ENCODE data around the gene LEMD3. TPM values are rescaled to one million over a fixed set of nuclear protein-coding genes. Genes with fewer than 3 reads are reported as not detected.

Gene LEMD3
- total RNA-seq, 1 donor from 2014 or later, result 25.5 TPM

DNA sequence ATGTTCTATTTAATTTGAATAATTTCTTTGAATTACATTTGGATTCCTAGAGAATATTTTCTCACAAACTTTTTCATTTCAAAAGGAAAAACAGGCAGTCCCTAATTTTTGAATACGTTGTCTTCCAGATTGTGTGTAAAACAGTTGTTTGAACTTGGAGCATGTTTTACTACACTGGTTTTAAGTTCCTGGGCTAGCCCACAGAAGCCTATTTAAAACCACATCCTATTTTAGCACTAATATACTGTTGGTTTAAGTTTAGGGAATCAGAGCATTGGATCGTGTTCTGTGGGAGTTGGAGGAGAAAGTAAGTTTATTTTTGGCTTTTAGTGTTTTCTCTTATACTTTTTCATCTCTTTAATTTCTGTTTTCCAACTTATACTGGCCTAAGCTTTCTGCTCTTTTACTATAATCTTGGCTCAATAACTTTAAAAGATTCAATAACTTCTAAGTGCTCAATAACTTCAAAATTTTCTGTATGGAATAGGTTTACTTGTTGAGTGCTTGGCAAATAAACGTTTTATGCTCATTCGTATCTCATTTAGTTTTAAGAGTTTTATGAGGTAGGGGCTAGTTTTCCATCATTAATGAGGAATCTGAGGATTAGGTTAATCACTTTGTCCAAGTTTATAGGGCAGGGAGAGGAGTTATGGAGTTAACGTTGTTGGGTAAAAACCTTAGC lies 14.9 kb downstream of the LEMD3 start:
- FAIRE-seq, result no peak
- Histone ChIP-seq H3K27me3 (ENCODE audit: control insufficient read depth, insufficient read depth, low read length) (no peaks in the 10 kb centered on the region), H3K4me3 (ENCODE audit: low read depth, low read length) (no peak overlapping the region), H3K36me3 (ENCODE audit: control insufficient read depth, insufficient read depth, low read length) (no peaks in the 10 kb centered on the region)
- TF ChIP-seq, protein P1, sequence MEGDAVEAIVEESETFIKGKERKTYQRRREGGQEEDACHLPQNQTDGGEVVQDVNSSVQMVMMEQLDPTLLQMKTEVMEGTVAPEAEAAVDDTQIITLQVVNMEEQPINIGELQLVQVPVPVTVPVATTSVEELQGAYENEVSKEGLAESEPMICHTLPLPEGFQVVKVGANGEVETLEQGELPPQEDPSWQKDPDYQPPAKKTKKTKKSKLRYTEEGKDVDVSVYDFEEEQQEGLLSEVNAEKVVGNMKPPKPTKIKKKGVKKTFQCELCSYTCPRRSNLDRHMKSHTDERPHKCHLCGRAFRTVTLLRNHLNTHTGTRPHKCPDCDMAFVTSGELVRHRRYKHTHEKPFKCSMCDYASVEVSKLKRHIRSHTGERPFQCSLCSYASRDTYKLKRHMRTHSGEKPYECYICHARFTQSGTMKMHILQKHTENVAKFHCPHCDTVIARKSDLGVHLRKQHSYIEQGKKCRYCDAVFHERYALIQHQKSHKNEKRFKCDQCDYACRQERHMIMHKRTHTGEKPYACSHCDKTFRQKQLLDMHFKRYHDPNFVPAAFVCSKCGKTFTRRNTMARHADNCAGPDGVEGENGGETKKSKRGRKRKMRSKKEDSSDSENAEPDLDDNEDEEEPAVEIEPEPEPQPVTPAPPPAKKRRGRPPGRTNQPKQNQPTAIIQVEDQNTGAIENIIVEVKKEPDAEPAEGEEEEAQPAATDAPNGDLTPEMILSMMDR (IDR thresholded peaks at IDR 0.05; ENCODE audit: insufficient read depth, low read length, severe bottlenecking), result no peak
- DNase-seq (ENCODE audit: low read depth), result no peak

DNA sequence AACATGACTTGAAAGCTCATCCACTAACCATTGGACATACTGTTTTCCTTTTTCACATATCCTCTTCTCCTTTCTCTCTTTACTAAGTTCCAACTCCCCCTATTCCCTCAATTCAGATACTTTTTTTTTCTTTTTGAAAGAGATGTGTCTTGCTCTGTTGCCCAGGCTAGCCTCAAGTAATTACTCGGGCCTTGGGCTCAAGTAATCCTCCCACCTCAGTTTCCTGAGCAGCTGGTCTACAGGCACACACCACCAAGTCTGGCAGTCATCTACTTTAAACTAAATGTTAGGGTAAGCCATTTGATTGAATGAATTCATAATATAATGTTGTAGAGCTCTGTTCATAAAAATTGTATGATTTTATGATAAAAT lies 15.5 kb downstream of the LEMD3 start:
- Histone ChIP-seq H3K27me3 (ENCODE audit: control insufficient read depth, insufficient read depth, low read length) (no peaks in the 10 kb centered on the region), H3K36me3 (ENCODE audit: control insufficient read depth, insufficient read depth, low read length) (no peaks in the 10 kb centered on the region), H3K4me3 (ENCODE audit: low read depth, low read length) (no peak overlapping the region)
- DNase-seq (ENCODE audit: low read depth) (no peak), FAIRE-seq (no peak)
- TF ChIP-seq, protein P1 (IDR thresholded peaks at IDR 0.05; ENCODE audit: insufficient read depth, low read length, severe bottlenecking), result no peak

DNA sequence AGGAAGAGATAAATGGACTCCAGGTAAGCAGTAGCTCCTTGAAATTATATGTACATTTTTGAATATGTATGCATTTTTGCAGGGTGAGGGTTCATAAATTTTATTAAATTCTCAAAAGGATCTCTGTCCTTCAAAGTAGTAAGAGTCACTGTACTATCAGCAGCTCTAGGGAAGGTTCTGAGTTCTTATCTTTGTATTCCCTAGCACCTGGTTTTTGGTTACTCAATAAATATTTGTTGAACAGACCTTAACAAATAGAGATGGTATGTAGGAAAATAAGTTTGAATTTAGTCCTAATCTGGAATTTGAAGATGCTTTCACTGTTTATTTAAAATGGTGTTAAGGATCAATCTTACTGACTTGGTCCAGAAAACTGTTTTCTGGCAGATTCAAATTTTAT lies 18.3 kb downstream of the LEMD3 start:
- FAIRE-seq (no peak), DNase-seq (ENCODE audit: low read depth) (no peak)
- Histone ChIP-seq H3K4me3 (ENCODE audit: low read depth, low read length) (no peak overlapping the region), H3K36me3 (ENCODE audit: control insufficient read depth, insufficient read depth, low read length) (no peaks in the 10 kb centered on the region), H3K27me3 (ENCODE audit: control insufficient read depth, insufficient read depth, low read length) (no peaks in the 10 kb centered on the region)
- TF ChIP-seq, protein P1 (IDR thresholded peaks at IDR 0.05; ENCODE audit: insufficient read depth, low read length, severe bottlenecking), result no peak

DNA sequence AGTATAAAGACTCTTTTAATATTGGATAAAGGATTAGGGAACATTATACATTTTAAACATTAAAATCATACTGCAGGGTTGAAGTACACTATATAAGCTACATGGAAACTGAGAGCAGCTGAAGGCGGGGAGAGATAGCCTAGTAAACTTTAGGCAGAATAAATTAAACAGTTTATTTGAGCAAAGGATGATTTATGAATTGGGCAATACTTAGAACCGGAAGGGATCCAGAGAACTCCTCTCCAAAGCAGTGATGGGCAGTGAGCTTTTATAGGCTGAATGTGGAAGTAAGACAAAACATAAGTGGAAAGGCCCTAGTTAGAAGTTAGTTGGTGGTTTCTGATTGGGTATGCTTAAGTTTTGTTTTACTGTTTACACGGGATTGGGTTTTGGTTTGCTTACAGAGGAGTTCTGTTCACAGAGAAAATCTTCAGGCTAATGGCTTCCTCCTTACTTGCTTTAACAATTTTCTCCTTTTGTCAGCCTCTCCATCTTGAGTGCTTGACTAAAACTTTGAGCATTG lies 18.9 kb downstream of the LEMD3 start:
- no peak for FAIRE-seq

DNA sequence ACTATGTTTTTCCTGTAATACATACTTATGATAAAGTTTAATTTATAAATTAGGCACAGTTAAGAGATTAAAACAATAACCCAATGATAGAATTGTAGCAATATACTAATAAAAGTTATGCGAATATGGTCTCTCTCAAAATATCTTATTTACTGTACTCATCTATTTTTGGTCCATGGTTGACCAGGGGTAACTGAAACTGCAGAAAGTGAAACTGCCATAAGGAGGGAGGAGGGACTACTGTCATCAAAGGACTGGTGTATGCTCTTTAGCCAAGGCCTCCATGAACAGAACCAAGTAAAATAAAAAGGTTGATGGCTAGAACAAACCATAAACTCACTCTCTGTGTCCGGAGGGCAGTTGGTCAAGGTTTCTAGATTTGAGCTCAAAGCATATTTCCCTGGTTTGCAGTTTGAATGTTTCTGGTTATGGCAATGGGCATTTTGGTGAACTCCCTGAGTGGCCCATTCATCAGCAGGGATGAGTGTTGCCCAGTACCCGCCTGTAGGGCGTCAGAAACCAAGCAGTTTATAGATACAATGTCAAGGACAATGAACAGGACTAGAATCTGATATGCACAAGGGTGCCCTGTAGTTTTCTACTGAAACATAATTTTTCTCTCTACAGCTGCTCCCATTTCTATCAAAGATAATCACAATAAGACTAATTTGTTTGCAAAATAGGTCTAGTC lies 19.8 kb downstream of the LEMD3 start:
- Histone ChIP-seq H3K4me3 (ENCODE audit: low read depth, low read length) (no peak overlapping the region), H3K36me3 (ENCODE audit: control insufficient read depth, insufficient read depth, low read length) (no peaks in the 10 kb centered on the region)
- no peak for FAIRE-seq

More for the DNA sequence above, 18.9 kb downstream of the LEMD3 start:
- Histone ChIP-seq H3K4me3 (ENCODE audit: low read depth, low read length) (no peak overlapping the region), H3K36me3 (ENCODE audit: control insufficient read depth, insufficient read depth, low read length) (no peaks in the 10 kb centered on the region), H3K27me3 (ENCODE audit: control insufficient read depth, insufficient read depth, low read length) (no peaks in the 10 kb centered on the region)
- TF ChIP-seq, protein P1 (IDR thresholded peaks at IDR 0.05; ENCODE audit: insufficient read depth, low read length, severe bottlenecking), result no peak
- DNase-seq (ENCODE audit: low read depth), result no peak

More for the DNA sequence above, 19.8 kb downstream of the LEMD3 start:
- H3K27me3 ChIP-seq (ENCODE audit: control insufficient read depth, insufficient read depth, low read length), result no peaks in the 10 kb centered on the region
- no peak for DNase-seq (ENCODE audit: low read depth)
- TF ChIP-seq, protein P1 (IDR thresholded peaks at IDR 0.05; ENCODE audit: insufficient read depth, low read length, severe bottlenecking), result no peak
